HepG2 (cell line): ENCODE measurements around the gene WDHD1. TPM values are rescaled to one million over a fixed set of nuclear protein-coding genes. Genes with fewer than 3 reads are reported as not detected.

Experiments used
- BORCS8-MEF2B ChIP-seq: sonication (generic); formaldehyde crosslinking; IDR thresholded peaks from 2 replicates; pipeline ENCODE4 v1.8.0; 2022; ENCODE audit warnings: mild to moderate bottlenecking, missing genetic modification reagents
- CENPBD1 ChIP-seq: sonication (generic); formaldehyde crosslinking; IDR thresholded peaks from 2 replicates; pipeline ENCODE4 v1.8.0; 2022; ENCODE audit warnings: missing genetic modification reagents, low read depth, mild to moderate bottlenecking, borderline replicate concordance
- MTA1 ChIP-seq: sonication (generic); formaldehyde crosslinking; IDR thresholded peaks from 2 replicates; pipeline ENCODE4 v1.4.0; 2020; ENCODE audit warnings: missing genetic modification reagents, mild to moderate bottlenecking, borderline replicate concordance
- MXD3 ChIP-seq: IDR thresholded peaks from 2 replicates; pipeline ENCODE4 v1.6.1; 2016; ENCODE audit warnings: mild to moderate bottlenecking, missing biosample characterization, missing genetic modification reagents
- TEF ChIP-seq: sonication (generic); formaldehyde crosslinking; IDR thresholded peaks from 2 replicates; pipeline ENCODE4 v1.5.0; 2020; ENCODE audit warnings: missing genetic modification reagents
- TFE3 ChIP-seq: IDR thresholded peaks from 2 replicates; pipeline ENCODE4 v1.6.1; 2016
- ZBTB42 ChIP-seq: sonication (generic); formaldehyde crosslinking; IDR thresholded peaks from 2 replicates; pipeline ENCODE4 v1.5.0; 2020; ENCODE audit warnings: mild to moderate bottlenecking, missing genetic modification reagents
- ZNF124 ChIP-seq: sonication (generic); formaldehyde crosslinking; IDR thresholded peaks from 2 replicates; pipeline ENCODE4 v1.4.0; 2020; ENCODE audit warnings: missing genetic modification reagents
- ZNF180 ChIP-seq: sonication (generic); formaldehyde crosslinking; IDR thresholded peaks from 2 replicates; pipeline ENCODE4 v1.4.0; 2020; ENCODE audit warnings: low read depth, missing genetic modification reagents, borderline replicate concordance
- ZNF230 ChIP-seq: sonication (generic); formaldehyde crosslinking; IDR thresholded peaks from 2 replicates; pipeline ENCODE4 v1.4.0; 2020; ENCODE audit warnings: mild to moderate bottlenecking, missing genetic modification reagents
- ZNF3 ChIP-seq: IDR thresholded peaks from 2 replicates; pipeline ENCODE4 v1.7.0; 2017; ENCODE audit warnings: inconsistent platforms
- ZNF501 ChIP-seq: sonication (generic); formaldehyde crosslinking; IDR thresholded peaks from 2 replicates; pipeline ENCODE4 v1.5.1; 2020; ENCODE audit warnings: mild to moderate bottlenecking, moderate library complexity, missing genetic modification reagents
- ZNF691 ChIP-seq: sonication (generic); formaldehyde crosslinking; IDR thresholded peaks from 2 replicates; pipeline ENCODE4 v1.4.0; 2020; ENCODE audit warnings: missing genetic modification reagents, low read depth, mild to moderate bottlenecking, borderline replicate concordance
- ZNF749 ChIP-seq: sonication (generic); formaldehyde crosslinking; IDR thresholded peaks from 2 replicates; pipeline ENCODE4 v1.8.0; 2022; ENCODE audit warnings: mild to moderate bottlenecking, missing genetic modification reagents, moderate library complexity, borderline replicate concordance
- ZNF770 ChIP-seq: sonication (generic); formaldehyde crosslinking; IDR thresholded peaks from 2 replicates; pipeline ENCODE4 v1.5.0; 2020; ENCODE audit warnings: mild to moderate bottlenecking, missing genetic modification reagents
- ZNF773 ChIP-seq: sonication (generic); formaldehyde crosslinking; IDR thresholded peaks from 2 replicates; pipeline ENCODE4 v1.4.0; 2020; ENCODE audit warnings: missing genetic modification reagents, borderline replicate concordance
- polyA plus RNA-seq, 8 experiments: library from polyadenylated mRNA; depleted of rRNA in 3 of 8; stranded (reverse) in 7 of 8; unstranded in 1 of 8; fragments of >200 nt; fragmentation: Illumina TruSeq in 4 of 8; extraction: Trizol in 4 of 8; gene quantifications; 2 replicates each; pipeline versions ENCODE4 v1.2.1 to v1.2.3, GENCODE V29; 2011 to 2016; ENCODE audit warnings: low read depth in 4 of 8, missing spikeins in 1 of 8, mixed read lengths in 1 of 8; ENCODE audit not compliant: insufficient read depth in 1 of 8
- total RNA-seq, 5 experiments: library from RNA; depleted of rRNA; stranded (reverse); fragments of >200 nt; fragmentation: Illumina TruSeq; extraction: Trizol; gene quantifications; 2 replicates each; pipeline ENCODE4 v1.2.3, GENCODE V29; 2016; ENCODE audit warnings: low read depth in 1 of 5

WDHD1 gene
- total and polyA plus RNA-seq, 2 of the 13 experiments (the other 11 are each of a cell fraction or from before 2014, with no cell fraction given) = 5.5 to 27.5 TPM

GRCh38 chr14:55019968-55020554 is 6.8 kb downstream of the WDHD1 start (continued):
- no peak for TF ChIP-seq CENPBD1
- TF ChIP-seq ZNF773 (CRISPR knock-in tag) = no peak
- no peak for TF ChIP-seq ZNF180
- TF ChIP-seq TFE3 (CRISPR knock-in tag) = no peak
- no peak for TF ChIP-seq BORCS8-MEF2B
- no peak for TF ChIP-seq TEF (CRISPR knock-in tag)
- TF ChIP-seq ZNF230 = no peak
- no peak for TF ChIP-seq MXD3 (CRISPR knock-in tag)
- no peak for TF ChIP-seq ZNF501
- TF ChIP-seq ZNF124 (CRISPR knock-in tag) = no peak
- no peak for TF ChIP-seq ZNF770
- TF ChIP-seq ZNF749 (CRISPR knock-in tag) = no peak
- TF ChIP-seq ZNF691 (CRISPR knock-in tag) = no peak
- no peak for TF ChIP-seq ZNF3 (CRISPR knock-in tag)
- TF ChIP-seq ZBTB42 = no peak
- TF ChIP-seq MTA1 (CRISPR knock-in tag) = no peak
